ENCODE results near the gene RAD51B.

DNA sequence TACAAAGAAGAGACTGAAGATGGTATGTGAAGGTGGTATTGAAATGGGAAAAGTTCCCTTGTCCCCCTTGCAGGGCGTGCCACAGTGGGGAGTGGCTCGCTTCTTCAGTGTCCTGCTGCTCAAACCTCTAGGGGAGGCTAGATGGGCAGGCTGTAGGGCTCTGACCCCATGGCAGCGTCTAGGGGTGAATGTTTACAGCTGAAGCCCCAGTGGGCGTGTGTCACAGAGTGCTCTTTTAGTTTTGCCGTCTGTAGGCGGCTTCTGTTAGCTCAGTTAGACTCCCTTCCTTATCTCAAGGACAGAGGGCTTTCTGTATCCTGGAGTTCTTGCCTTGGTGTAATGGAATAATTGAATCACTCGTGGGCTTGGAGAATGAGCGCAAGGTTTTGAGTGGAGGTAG is 266.2 kb downstream of the RAD51B start:
- no peak for TF ChIP-seq ZNF274 (IDR thresholded peaks at IDR 0.05; ENCODE audit: low read depth, low read length)
- no peak for TF ChIP-seq SUZ12 (IDR thresholded peaks at IDR 0.05; ENCODE audit: extremely low read depth, insufficient read depth, insufficient read length)
- TF ChIP-seq YY1 (IDR thresholded peaks at IDR 0.05; ENCODE audit: insufficient read depth, insufficient read length): no peak
